ENCODE measurements around the gene CRIP3. TPM values are rescaled to one million over a fixed set of nuclear protein-coding genes. Genes with fewer than 3 reads are reported as not detected.
"Not testable (repeated sequence)": the region's sequence is repeated elsewhere in the genome, so short reads cannot be mapped to it uniquely, and the experiment has no call there.

CRIP3 gene
- total and polyA plus RNA-seq, 2 of the 8 experiments (the other 6 are each of a cell fraction or from before 2014, with no cell fraction given), result 34.0 to 46.3 TPM

DNA sequence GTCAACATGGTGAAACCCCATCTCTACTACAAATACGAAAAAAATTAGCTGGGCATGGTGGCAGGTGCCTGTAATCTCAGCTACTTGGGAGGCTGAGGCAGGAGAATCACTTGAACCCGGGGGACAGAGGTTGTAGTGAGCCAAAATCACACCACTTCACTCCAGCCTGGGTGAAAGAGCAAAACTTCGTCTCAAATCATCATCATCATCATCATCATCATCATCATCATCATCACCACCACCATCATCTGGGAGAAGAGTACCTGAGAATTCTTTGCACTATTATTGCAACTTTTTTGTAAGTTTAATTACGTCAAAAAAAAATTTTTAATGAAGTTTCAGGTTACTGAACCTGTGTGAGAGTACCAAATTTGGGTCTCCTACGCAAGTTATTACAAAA is 43.3 kb upstream of the CRIP3 start:
- H2AK5ac ChIP-seq (ENCODE audit: low read depth, low read length); H2AFZ ChIP-seq (ENCODE audit: low read length); H3K4me3 ChIP-seq (ENCODE audit: extremely low read depth in 1 of 4, insufficient read depth in 2 of 4, low read depth in 3 of 4, low read length in 4 of 4); H4K5ac ChIP-seq (ENCODE audit: insufficient read length, low read depth, low read length); H2BK20ac ChIP-seq (ENCODE audit: low read length); H3K9me3 ChIP-seq (ENCODE audit: insufficient read depth in 2 of 2, low read depth in 1 of 2, low read length in 1 of 2); H3K56ac ChIP-seq (replicated peaks; ENCODE audit: insufficient read length, low read depth, low read length); DNase-seq (ENCODE audit: low read depth in 1 of 2, low spot score in 2 of 2); H3K27ac ChIP-seq (ENCODE audit: low read depth, low read length); H2BK120ac ChIP-seq (replicated peaks; ENCODE audit: low read depth, low read length); H4K20me1 ChIP-seq (replicated peaks in 1 of 2; ENCODE audit: control insufficient read depth in 1 of 2, insufficient read depth in 2 of 2, low read length in 2 of 2); POLR2A ChIA-PET (ENCODE audit: partially characterized antibody); H3K79me2 ChIP-seq (ENCODE audit: control insufficient read depth in 1 of 2, insufficient read depth in 2 of 2, low read length in 2 of 2); FAIRE-seq; H2BK5ac ChIP-seq (ENCODE audit: low read depth, low read length); H3K9ac ChIP-seq (replicated peaks in 1 of 4; ENCODE audit: extremely low read depth in 1 of 4, low read depth in 3 of 4, low read length in 3 of 4); H3K23ac ChIP-seq (ENCODE audit: insufficient read length); H2BK15ac ChIP-seq (ENCODE audit: low read length); H3K4me2 ChIP-seq (ENCODE audit: insufficient read depth in 1 of 2, low read depth in 2 of 2, low read length in 2 of 2); H3K23me2 ChIP-seq (ENCODE audit: low read depth, low read length); H3K79me1 ChIP-seq (ENCODE audit: low read depth, low read length); H3K14ac ChIP-seq (ENCODE audit: insufficient read length); H2BK12ac ChIP-seq (ENCODE audit: low read depth, low read length); H4K91ac ChIP-seq (replicated peaks; ENCODE audit: insufficient read length, low read length); H3K18ac ChIP-seq (ENCODE audit: extremely low read depth, low read length); H3K4ac ChIP-seq (replicated peaks; ENCODE audit: insufficient read length, low read depth, low read length); H3K4me1 ChIP-seq (replicated peaks in 1 of 4; ENCODE audit: control insufficient read depth in 3 of 4, insufficient read depth in 4 of 4, low read length in 3 of 4); H3K27me3 ChIP-seq (replicated peaks in 1 of 4; ENCODE audit: control insufficient read depth in 3 of 4, extremely low read depth in 1 of 4, insufficient read depth in 3 of 4, low read length in 3 of 4); H4K8ac ChIP-seq (ENCODE audit: extremely low read depth, insufficient read depth, low read length): not testable (repeated sequence)
- 87% methylated on average over 5 of the region's 5 CpGs; no CpG with 5 or more reads in 1 of the 2 experiments for WGBS, 2 experiments (ENCODE audit: extremely low coverage in 1 of 2, insufficient coverage in 1 of 2, insufficient read length in 1 of 2, insufficient replicate concordance in 2 of 2, low coverage in 1 of 2, low lambda C conversion rate in 2 of 2, missing lambda C conversion rate in 1 of 2)
- H3K36me3 ChIP-seq (ENCODE audit: control insufficient read depth in 2 of 4, insufficient read depth in 4 of 4, low read length in 3 of 4), result peaks cover 5 to 22% (median 17%) of the 10 kb centered on the region in 4 experiments; a peak in 7 of 8 replicates
- CTCF ChIA-PET (ENCODE audit: partially characterized antibody), result interaction anchor here (0.6 to 0.8 kb wide), 2 partner anchors 90 to 139 kb away, joined by 3 to 4 read pairs; no protein-coding TSS in a partner anchor
